PFSK-1 (cell line): ENCODE measurements around the gene INPP5A.

Source experiments
- POLR2AphosphoS5 ChIP-seq: IDR thresholded peaks from 2 replicates; pipeline ENCODE4 v1.6.1; 2012; ENCODE audit warnings: low read depth, mild to moderate bottlenecking, control low read depth, low read length, moderate library complexity
- REST ChIP-seq, 2 experiments: IDR thresholded peaks; 2 replicates each; pipeline versions ENCODE4 v1.6.1 to v1.8.0; 2011 to 2012; ENCODE audit warnings: low read depth in 2 of 2, low read length in 2 of 2, control low read depth in 1 of 2, inconsistent platforms in 1 of 2, mild to moderate bottlenecking in 1 of 2, moderate library complexity in 1 of 2; ENCODE audit not compliant: insufficient read depth in 1 of 2
- SIN3A ChIP-seq: IDR thresholded peaks from 2 replicates; pipeline ENCODE4 v1.6.1; 2012; ENCODE audit warnings: mild to moderate bottlenecking, low read length, moderate library complexity, borderline replicate concordance; ENCODE audit not compliant: insufficient read depth
- TAF1 ChIP-seq: IDR thresholded peaks from 2 replicates; pipeline ENCODE4 v1.6.1; 2012; ENCODE audit warnings: low read length, control low read depth, borderline replicate concordance; ENCODE audit not compliant: insufficient read depth

GRCh38 chr10:132701846-132702190 is 164.2 kb downstream of the INPP5A start:
- no peak for TF ChIP-seq REST (IDR thresholded peaks at IDR 0.05; ENCODE audit: insufficient read depth in 1 of 2, low read depth in 2 of 2, low read length in 2 of 2)
- no peak for TF ChIP-seq POLR2AphosphoS5
- TF ChIP-seq TAF1 = no peak
- no peak for TF ChIP-seq SIN3A
